Mammary epithelial cell (primary cell): ENCODE results near the gene FSTL4.

ENCODE experiments used
- EZH2 ChIP-seq: IDR thresholded peaks from 2 replicates; pipeline ENCODE4 v1.6.1; 2012; ENCODE audit warnings: low read length, inconsistent platforms, borderline replicate concordance
- TF ChIP-seq, protein P1 (sequence below), 2 donors: IDR thresholded peaks in 1 of 2; conservative IDR thresholded peaks in 1 of 2; 2 replicates each; pipeline ENCODE4 v1.5.1; 2011 to 2012; ENCODE audit warnings: inconsistent platforms in 2 of 2, low read length in 2 of 2, mild to moderate bottlenecking in 2 of 2, control low read depth in 1 of 2, low read depth in 1 of 2; ENCODE audit not compliant: insufficient read depth in 1 of 2; ENCODE audit errors: extremely low read depth in 1 of 2

DNA sequence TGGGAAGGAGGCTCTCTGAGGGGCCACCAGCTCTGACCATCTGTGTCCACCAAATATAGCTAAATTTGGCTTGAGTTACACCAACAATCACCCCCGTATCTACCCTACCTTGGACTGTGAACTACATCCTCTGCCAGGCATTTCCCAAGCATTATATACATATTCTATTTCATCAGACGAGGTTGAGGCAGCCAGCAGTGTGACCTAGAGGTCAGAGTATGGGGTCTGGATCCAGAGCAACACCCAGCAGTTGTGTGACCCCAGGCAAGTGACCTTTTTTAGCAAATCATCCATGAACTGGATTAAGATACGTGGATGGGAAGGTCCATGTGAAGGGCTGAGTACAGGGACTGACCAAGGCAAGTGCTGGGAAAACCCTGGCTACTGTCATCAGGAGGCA, 379.9 kb downstream of the FSTL4 start:
- TF ChIP-seq, protein P1, sequence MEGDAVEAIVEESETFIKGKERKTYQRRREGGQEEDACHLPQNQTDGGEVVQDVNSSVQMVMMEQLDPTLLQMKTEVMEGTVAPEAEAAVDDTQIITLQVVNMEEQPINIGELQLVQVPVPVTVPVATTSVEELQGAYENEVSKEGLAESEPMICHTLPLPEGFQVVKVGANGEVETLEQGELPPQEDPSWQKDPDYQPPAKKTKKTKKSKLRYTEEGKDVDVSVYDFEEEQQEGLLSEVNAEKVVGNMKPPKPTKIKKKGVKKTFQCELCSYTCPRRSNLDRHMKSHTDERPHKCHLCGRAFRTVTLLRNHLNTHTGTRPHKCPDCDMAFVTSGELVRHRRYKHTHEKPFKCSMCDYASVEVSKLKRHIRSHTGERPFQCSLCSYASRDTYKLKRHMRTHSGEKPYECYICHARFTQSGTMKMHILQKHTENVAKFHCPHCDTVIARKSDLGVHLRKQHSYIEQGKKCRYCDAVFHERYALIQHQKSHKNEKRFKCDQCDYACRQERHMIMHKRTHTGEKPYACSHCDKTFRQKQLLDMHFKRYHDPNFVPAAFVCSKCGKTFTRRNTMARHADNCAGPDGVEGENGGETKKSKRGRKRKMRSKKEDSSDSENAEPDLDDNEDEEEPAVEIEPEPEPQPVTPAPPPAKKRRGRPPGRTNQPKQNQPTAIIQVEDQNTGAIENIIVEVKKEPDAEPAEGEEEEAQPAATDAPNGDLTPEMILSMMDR (conservative IDR thresholded peaks at IDR 0.05 in 1 of 2, IDR thresholded peaks at IDR 0.05 in 1 of 2; ENCODE audit: extremely low read depth in 1 of 2, insufficient read depth in 1 of 2, low read depth in 1 of 2, low read length in 2 of 2): no peak
- TF ChIP-seq EZH2: no peak
